Ramos (cell line): Measurements from ENCODE around the gene ZNF407.
"Not testable (repeated sequence)": the region's sequence is repeated elsewhere in the genome, so short reads cannot be mapped to it uniquely, and the experiment has no call there.

Experiments used
- in situ Hi-C: fragments of 300-500 bp; cut with MboI; formaldehyde crosslinking; loops from one replicate; pipeline ENCODE4 v1.14.3; 2022; ENCODE audit warnings: low sequenced_read_pairs; ENCODE audit not compliant: unreplicated experiment

The ZNF407 gene

DNA sequence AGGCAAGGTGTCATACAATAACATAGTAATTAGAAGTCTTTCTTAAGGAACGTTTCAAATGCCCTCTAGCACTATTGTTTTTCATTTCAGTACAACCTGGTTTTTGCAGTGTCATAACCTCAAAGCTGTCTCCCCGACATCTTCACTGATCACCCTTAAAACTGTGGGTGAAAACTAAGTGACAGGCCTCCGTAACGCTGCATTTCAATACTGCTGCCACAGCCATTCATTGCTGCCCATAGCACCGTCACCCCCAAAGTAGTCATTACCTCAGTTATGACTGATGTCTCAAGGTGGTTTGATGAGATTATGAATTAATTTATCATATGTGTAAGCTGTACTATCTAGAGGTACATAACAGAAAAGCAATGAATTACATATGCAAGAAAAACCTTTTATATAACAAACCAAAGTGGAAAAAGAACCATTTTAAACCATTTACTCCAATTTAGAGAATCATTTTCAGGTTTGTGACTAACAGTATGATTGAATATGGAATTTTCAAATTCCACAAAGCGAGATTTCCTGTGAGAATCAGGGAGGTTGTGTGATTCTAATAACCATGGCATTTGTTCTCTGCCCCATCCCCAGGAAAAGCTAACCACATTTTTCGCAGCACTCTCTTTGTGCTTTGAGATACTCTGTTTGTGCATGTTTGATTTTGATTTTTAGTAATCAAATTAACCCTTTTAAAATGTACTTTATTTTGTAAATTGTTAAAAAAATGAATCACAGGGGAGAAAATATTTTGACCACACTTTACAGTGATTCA, 348.3 kb downstream of the ZNF407 start:
- in situ Hi-C loops = no loop called here

DNA sequence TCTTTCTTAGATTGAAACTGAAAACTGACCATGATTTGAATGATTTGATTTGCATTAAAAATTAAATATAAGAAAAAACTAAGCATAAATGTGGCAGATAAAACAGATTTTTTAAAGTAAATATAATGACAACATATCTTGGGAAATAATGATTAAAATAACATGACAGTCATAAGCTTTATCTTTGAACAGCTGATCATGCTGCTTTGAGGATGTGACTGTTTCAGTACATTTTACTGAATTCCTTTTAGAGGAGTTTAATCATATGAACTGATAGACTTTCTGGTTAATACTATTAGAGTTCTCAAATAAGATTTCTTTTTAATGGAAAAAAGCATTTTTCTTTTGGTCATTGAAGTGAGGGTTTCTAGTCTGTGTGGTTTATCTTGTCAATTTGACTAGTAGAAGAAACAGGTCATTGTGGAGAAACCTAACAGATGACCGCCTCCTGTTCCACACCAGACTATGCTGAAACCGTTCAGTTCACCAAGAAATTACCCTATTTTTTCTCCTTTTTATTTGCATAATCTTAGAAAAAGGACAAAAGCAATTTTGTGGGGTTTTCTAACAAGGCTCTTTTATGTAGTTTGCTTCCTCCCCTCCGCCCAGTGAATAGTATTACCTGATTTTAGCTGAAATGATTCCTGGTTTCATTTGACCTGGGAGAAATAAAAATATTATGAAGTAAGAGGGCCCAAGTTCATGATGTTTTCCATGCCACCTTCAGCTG, 349.1 kb downstream of the ZNF407 start:
- in situ Hi-C loops = no loop called here

DNA sequence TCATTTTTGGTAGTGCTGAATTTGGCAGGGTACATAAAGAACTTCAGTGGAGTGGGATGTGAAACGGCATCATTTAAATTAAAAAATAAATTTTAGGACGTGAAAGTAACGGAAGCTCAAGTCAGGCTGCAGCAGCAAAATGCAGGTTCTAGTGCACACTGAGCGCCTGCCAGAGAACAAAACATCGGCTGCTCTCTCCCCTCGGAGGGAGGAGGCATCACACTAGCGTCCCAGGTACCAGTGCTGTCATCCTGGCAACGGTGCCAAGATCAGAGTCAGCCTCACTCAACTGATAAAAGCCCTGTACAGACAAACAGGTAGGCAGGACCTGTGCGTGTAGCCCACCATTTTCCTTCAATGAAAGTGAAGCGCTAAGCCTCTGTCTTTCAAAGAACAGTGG, 349.7 kb downstream of the ZNF407 start:
- in situ Hi-C loops = no loop called here

DNA sequence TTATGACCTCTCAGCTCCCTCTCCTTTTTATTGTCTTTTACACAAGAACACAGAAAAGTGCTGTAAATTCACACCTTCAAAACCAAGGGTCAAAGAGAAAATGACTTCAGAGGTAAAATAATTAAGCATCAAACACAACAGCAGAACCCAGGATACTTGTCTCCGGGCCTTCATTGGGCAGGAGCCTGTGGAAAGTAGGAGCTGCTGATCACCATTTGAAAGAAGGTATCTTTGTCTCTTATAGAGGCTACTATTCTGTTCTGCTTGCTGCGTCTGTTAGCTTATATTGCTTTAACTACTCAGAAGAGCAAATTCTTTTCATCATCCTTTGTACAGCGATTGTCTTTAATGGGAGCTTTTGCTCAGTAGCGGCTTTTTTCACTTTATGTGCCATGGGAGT, 350.2 kb downstream of the ZNF407 start:
- in situ Hi-C loops = no loop called here

DNA sequence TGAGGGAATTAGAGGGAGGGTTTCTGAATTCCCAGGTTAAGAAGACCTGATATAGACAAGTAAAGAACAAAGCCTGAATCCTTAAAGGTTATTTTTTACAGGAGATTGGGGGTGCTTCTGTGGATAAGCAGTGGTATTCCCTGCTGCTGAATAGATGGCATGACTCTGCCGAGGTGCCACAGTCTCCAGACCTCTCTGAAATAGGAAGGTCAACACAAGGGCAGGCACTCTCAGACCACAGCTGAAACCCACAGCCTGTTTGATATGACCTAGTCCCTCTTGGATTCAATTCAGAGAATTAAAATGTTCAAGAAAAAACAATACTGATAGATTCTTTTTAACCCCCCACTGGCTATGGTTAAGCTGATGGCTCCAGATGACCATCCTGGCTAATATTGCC, 351.9 kb downstream of the ZNF407 start:
- in situ Hi-C loops = no loop called here

DNA sequence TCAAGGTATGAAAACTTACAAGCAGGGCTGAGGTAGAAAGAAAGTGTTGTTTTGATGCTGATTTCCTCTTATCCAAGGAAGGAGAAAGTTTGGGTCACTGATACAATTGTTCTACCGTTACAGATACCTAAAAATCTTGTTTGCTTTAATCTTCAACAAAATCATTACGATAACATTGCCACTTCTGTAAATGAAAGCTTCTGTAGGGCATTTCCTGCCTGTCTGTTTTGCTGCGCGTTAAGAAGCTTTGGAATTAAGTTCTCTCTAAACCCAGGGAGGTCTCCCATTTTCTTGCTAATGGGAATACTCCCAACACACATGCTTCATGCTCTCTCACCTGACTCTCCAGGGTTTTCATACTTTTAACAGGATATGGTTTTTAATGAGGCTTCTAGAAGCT, 352.8 kb downstream of the ZNF407 start:
- in situ Hi-C loops = no loop called here

DNA sequence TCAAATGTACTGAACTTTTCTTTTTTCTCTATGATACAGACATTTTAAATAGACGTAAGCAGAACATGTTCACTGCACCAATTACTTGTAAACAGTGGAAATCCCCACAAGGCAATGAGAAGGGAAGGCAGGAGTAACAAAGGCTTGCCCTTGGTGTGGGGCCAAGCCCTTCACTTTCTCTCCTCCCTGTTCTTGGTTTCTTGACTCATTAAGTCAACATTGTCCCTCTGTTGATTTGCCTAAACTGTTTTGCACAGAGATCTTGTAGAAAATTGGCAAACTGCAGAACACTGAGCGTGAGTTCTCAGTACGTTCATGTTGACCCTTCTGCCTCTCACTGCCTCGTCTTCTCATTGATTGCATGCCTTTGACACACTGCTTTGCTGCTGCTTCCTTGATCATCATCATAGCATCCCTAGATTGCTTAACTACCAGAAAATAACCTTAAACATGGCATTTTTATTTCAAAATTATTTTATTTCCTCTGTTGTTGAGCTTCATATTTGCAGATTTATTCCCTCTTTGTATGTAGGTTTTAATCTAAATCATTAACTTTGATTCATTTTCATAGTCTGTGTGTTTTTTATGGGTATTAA, 353.6 kb downstream of the ZNF407 start:
- in situ Hi-C loops = no loop called here

DNA sequence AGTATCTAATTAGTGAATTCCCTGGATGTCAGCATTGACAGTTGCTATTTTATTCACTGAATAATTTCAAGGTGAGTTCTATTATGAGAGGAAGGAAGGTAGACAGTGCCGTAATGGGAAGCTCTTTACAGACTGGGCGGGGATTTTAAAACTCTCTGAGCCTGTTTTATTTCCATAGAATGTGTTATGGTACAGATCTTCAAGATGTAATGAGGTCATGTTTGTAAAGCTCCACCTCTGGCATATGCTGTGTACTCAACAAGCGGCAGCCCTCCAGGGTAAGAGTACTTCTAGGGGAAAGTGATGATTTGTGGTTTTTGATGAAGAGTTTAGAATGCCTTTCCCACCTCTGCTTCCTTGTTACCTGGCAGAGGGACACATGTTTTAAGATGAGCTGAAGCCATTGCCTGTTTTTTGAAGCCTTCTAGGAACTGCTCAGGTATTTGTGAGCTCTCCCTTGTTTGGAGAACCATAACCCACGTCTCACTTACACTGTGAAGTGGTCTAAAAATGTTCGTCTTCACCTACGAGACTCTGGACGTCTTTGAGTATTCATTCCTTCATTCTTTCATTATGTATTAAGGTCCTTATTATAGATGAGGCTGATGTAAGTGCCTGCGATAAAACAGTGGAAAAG, 360.0 kb downstream of the ZNF407 start:
- in situ Hi-C loops = no loop called here

DNA sequence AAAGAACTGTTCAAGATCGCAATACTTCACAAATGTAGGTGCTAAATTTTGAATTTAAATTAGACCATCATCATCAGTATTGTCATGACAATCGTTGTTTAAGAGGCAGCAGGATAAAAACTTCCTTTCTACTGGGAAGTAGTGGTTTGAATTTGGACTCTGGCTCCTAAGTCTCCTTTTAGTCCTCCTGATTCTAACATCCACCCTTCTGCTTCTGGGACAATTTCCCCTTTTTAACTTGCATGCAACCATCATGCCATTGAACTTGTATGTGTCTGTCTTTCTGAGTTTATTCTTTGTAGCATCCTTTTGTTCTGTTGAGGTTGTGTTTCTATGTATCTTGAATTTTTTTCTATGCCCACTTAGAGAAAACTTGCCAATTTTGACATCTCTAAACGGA, 361.5 kb downstream of the ZNF407 start:
- in situ Hi-C loops = no loop called here

DNA sequence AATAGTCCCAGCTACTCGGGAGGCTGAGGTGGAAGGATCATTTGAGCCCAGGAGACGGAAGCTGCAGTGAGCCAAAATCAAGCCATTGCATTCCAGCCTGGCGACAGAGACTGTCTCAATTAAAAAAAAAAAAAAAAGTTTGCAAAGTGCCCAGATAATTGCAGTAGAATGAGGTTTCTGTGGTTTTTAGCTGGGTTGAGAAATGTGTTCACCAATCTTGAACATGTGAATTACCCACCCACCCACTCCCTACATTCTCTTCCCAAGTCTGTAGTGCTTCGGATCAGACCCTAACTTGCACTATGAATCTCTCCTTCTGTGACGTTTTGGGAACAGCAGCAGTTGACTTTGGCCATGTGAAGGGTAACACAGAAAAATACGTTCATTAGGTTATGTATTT, 363.9 kb downstream of the ZNF407 start:
- in situ Hi-C loops = no loop called here

DNA sequence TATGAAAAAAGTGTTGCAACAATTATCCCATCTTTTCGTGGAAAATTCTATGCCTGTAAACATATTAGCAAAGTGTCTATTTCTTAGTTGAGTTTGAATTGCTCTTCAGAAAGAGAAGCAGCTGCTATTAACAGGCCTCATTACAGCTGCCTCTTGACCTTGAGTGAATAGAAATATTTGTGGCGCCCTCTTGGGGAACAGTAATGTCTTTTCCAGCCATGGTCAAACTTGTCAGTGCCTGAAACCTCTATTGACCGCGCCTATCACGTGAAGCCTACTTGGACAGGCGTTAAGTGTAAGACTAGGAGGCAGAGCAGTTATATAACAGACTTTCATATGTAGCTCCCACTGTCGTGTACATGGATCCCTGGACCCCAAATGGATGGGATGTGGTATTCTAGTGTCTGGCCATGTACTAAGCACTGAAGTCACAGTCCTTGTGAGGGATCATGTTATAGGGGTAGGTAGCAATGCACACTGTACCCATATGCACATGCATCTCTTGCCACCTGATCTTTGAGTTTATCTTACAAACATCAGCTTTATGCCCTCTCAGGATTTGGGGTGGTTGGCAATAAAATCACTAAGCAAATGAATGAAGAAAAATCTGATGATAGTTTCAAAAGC, 366.3 kb downstream of the ZNF407 start:
- in situ Hi-C loops = no loop called here

DNA sequence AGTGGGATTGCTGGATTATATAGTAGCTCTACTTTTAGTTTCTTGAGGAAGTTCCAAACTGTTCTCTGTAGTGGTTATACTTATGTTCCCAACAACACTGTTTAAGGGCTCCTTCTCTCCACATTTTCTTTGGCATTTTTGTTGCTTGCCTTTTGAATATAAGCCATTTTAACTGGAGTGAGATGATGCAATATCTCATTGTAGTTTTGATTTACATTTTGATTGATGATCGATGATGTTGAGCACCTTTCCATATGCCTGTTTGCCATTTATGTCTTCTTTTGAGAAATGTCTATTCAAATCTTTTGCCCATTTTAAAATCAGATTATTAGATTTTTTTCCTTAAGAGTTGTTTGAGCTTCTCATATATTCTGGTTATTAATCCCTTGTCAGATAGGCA, 368.0 kb downstream of the ZNF407 start:
- in situ Hi-C loops = no loop called here

DNA sequence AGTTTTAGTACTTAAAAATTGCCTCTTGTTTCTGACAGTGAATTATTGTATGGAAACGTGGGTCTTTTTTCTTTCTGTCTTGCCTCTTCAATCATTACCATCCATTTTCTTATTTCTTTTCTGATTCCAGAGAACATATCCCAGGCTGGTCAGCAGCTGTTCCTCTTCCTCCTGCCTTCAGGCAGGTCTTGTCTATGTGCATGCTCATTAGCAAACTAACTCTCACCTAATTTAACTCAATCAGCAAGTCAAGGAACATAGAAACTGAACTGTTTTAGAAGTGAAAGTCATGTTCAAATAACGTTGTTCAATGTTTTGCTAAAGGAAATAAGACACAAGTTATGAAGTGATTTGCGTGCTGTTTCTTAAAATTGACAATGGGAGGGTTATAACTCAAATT, 369.8 kb downstream of the ZNF407 start:
- in situ Hi-C loops = no loop called here

DNA sequence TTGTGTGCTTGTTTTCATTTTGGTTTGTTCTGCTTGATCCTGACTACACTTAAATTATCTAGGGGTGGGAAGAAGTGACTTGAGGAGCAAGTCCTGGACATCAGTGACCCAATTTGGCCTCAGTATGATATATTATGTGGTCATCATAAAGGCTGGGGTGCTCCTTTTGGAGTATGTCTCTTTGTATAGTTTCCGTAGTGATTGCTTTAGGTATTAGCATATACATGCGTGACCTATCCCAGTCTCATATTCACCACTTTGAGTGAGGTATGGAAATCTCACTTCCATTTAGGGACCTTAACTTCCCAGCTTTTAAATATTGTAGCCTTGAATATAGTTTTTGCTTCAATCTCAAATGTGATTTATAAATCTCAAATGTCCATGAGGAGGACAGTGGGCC, 370.3 kb downstream of the ZNF407 start:
- in situ Hi-C loops = no loop called here

DNA sequence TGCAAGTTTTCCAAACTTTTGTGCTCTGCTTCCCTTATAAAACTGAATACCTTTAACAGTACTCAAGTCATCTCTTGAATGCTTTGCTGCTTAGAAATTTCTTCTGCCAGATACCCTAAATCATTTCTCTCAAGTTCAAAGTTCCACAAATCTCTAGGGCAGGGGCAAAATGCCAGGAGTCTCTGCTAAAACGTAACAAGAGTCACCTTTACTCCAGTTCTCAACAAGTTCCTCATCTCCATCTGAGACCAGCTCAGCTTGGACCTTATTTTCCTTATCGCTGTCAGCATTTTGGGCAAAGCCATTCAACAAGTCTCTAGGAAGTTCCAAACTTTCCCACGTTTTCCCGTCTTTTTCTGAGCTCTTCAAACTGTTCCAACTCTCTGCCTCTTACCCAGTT, 373.7 kb downstream of the ZNF407 start:
- in situ Hi-C loops = not testable (repeated sequence)

DNA sequence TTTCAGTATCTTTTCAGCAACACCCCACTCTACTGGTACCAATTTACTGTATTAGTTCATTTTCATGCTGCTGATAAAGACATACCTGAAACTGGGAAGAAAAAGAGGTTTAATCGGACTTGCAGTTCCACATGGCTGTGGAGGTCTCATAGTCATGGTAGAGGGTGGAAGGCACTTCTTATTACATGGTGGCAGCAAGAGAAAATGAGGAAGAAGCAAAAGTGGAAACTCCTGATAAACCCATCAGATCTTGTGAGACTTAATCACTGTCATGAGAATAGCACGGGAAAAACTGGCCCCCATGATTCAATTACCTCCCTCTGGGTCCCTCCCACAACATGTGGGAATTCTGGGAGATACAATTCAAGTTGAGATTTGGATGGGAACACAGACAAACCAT, 374.1 kb downstream of the ZNF407 start:
- in situ Hi-C loops = not testable (repeated sequence)

DNA sequence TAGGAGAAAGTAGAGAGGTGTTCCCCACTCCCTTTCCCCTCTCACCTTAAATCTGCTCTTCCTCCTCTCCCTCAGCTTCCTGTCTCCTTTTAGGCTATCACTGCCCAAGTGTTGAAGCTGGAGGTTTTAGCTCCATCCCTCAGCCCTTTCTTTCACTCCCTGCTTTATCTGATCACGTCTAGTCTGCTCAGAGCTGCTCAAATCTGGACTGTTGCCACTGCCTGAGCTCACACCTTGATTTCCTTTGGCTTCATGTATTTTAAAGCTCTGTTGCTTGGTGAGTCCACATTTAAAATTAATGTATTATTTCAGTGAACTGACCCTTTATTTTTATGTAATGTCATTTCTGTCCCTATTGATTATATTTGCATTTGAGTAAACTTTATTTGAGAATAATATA, 374.7 kb downstream of the ZNF407 start:
- in situ Hi-C loops = no loop called here

DNA sequence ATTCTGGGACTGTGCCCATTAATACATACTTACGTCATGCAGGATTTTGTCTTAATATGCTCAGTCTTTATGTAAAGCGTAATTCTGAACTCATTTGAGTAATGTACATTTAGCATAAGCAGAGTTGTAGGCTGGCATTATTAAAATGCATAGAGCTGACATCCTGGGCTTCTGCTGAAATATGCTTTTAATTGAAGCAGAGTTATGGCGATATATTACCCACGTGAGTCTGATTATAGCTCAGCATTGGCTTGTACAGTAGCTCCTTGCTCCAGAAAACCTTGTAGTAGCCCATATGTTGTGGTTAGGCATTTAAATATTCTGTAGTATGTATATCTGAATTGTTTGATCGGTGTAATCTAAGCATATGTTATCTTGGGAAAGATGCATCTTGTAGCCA, 377.3 kb downstream of the ZNF407 start:
- in situ Hi-C loops = no loop called here

DNA sequence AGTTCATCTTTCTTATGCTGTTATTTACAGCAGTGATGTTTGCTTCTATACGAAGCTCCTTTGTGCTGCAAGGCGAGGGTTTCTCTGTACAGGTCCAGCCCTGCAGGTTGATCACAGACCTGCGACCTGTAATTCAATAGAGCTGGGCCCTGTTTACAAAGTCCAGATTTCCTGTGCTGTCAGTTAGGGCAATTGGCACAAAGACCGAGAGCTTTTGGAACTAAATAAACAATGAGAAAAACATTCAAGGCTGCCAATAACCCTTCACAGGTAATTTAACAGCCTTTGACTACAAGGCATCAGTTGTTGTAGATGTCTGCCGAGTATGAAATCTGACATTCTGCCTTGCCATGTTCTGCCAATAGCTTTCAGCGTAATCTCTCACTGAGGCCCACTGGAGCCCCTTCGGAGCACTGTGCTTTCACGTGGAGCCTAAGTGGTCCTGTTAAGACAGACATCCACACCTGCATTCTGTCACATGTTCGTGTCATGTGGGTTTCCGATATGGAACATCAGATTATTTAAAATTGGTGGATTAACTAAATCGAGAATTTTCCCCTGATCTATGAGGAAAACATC, 378.8 kb downstream of the ZNF407 start:
- in situ Hi-C loops = no loop called here

DNA sequence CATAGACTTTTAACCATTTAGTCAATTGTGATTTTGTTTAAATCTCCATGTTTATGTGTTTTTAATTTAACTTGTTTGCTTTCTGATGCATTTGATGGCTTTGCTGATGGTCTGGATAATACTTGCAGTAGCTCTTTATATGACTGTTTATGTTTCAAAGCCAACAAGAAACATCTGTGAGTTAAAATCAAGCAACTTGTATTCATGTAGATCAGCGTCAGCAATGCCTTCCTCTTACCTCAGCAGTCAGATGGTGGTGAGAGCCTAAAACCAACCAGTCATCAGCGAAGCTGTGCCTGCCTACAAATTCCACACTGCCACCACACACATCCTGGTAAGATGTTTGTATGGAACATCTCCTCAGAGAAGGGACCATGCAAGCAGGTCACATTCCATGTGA, 379.4 kb downstream of the ZNF407 start:
- in situ Hi-C loops = no loop called here
